CD4-positive, alpha-beta T cell (primary cell): Measurements from ENCODE around the gene DBN1. TPM values are rescaled to one million over a fixed set of nuclear protein-coding genes. Genes with fewer than 3 reads are reported as not detected.

Experiments
- ATAC-seq: fragments of 200-7000 bp; cut with Tn5 transposase; one replicate; pipeline ENCODE4 v1.10.0; 2022; ENCODE audit warnings: mild to moderate bottlenecking; ENCODE audit not compliant: poor library complexity
- CTCF ChIA-PET: fragments of 350-600 bp; sonication (Branson Sonifier 250); formaldehyde crosslinking; loops from one replicate; lab custom pipeline; 2021; ENCODE audit warnings: antibody characterized with exemption, inconsistent platforms; lab: Charles Lee
- POLR2A ChIA-PET: fragments of 350-600 bp; sonication (Branson Sonifier 250); formaldehyde crosslinking; loops from one replicate; lab custom pipeline; 2021; ENCODE audit warnings: antibody characterized with exemption, inconsistent platforms; lab: Charles Lee
- DNase-seq, 14 experiments: peaks; one replicate each; pipeline ENCODE4 v3.0.0-alpha.2; 2013 to 2020; ENCODE audit warnings: mixed read lengths in 2 of 14
- H3K27ac ChIP-seq, 2 donors: one replicate each; pipeline versions ENCODE4 v1.5.1 to v1.7.0; 2013; ENCODE audit warnings: low read length in 2 of 2, low read depth in 1 of 2, mild to moderate bottlenecking in 1 of 2
- H3K27me3 ChIP-seq, 2 experiments: 1 replicate in 1 of 2; 2 replicates in 1 of 2; pipeline versions ENCODE4 v1.6.1 to v1.7.0; 2013; ENCODE audit warnings: low read length in 2 of 2, control low read depth in 1 of 2, mild to moderate bottlenecking in 1 of 2, moderate library complexity in 1 of 2; ENCODE audit not compliant: insufficient read depth in 2 of 2, control insufficient read depth in 1 of 2
- H3K36me3 ChIP-seq: one replicate; pipeline ENCODE4 v1.6.1; 2013; ENCODE audit warnings: low read length, control low read depth; ENCODE audit not compliant: insufficient read depth
- H3K4me1 ChIP-seq: one replicate; pipeline ENCODE4 v1.6.1; 2013; ENCODE audit warnings: low read length, control low read depth; ENCODE audit not compliant: insufficient read depth
- H3K4me3 ChIP-seq: one replicate; pipeline ENCODE4 v1.5.1; 2013; ENCODE audit warnings: mild to moderate bottlenecking, low read length, moderate library complexity
- H3K9me3 ChIP-seq, 2 experiments: 1 replicate in 1 of 2; 2 replicates in 1 of 2; pipeline versions ENCODE4 v1.6.1 to v1.7.0; 2013; ENCODE audit warnings: low read length in 2 of 2, mild to moderate bottlenecking in 2 of 2, control low read depth in 1 of 2, moderate library complexity in 1 of 2; ENCODE audit not compliant: control insufficient read depth in 1 of 2, insufficient read depth in 1 of 2
- H3K27ac Mint-ChIP-seq: one replicate; pipeline ENCODE4 v1.8.0; 2020; ENCODE audit warnings: mixed read lengths
- H3K27me3 Mint-ChIP-seq: one replicate; pipeline ENCODE4 v1.8.0; 2021; ENCODE audit warnings: mixed read lengths
- H3K36me3 Mint-ChIP-seq: one replicate; pipeline ENCODE4 v1.8.0; 2021; ENCODE audit warnings: low read depth, mixed read lengths
- H3K4me1 Mint-ChIP-seq: one replicate; pipeline ENCODE4 v1.8.0; 2021; ENCODE audit warnings: low read depth, mixed read lengths
- H3K4me3 Mint-ChIP-seq: one replicate; pipeline ENCODE4 v1.8.0; 2020; ENCODE audit warnings: mild to moderate bottlenecking, mixed read lengths
- H3K9me3 Mint-ChIP-seq: one replicate; pipeline ENCODE4 v1.8.0; 2020; ENCODE audit warnings: mixed read lengths
- intact Hi-C, 2 experiments: fragments of 100-400 bp; cut with DNase I in 1 of 2; cut with micrococcal nuclease in 1 of 2; formaldehyde crosslinking; loops; one replicate each; pipeline versions ENCODE4 v1.15.1 to v1.9.0; 2023 to 2025; cut with DNase I, micrococcal nuclease
- total RNA-seq, 174 experiments: library from RNA in 2 of 174; stranded (reverse) in 2 of 174; gene quantifications; one replicate each; pipeline ENCODE4 v1.2.3 and lab custom pipeline; 2021 to 2026
- TF ChIP-seq, protein P1 (sequence below): fragments of 200-600 bp; IDR thresholded peaks from one replicate; pipeline ENCODE4 v1.8.0; 2022; ENCODE audit warnings: antibody characterized with exemption, mild to moderate bottlenecking

The DBN1 gene
- total RNA-seq, 2 experiments from 2014 or later: 1.8 to 2.5 TPM

DNA sequence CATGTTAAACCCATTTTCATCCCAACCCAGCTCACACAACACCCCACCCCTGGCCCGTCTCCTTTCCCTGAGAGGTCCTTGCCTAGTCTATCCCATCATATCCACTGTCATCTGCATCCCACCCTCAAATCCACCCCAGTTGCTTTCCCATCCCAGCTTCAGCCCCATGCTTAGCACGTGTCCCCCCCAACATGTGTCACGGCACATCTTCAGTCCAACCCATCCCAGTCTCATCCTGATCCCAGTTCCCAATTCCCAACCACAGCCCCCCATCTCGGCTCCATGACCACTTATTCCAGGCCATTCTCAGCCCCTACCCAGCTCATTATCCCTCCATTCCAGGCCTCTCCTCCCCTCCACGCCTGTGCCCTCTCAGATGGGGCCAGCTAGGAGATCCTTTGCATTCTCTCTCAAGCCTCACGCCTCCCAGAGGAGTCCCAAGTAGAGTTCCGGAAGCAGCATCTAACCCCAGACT, 605 bp upstream of the DBN1 start:
- Histone ChIP-seq H3K4me3 (no peak overlapping the region), H3K4me1 (peaks cover 41% of the 10 kb centered on the region), H3K27me3 (peaks cover 0 to 5% of the 10 kb centered on the region in 2 experiments), H3K9me3 (no peaks in the 10 kb centered on the region), H3K36me3 (no peaks in the 10 kb centered on the region), H3K27ac (no peak overlapping the region)
- CTCF ChIA-PET: no interaction called here
- intact Hi-C loops: loop anchor here in 1 of 2 experiments (2.0 kb wide), 1 partner anchor 23 kb away; the partner anchor contains the start of gene PDLIM7
- no peaks in the 10 kb centered on the region for H3K36me3 Mint-ChIP-seq
- H3K4me1 Mint-ChIP-seq: peaks cover 27% of the 10 kb centered on the region
- DNase-seq (no peak), ATAC-seq (no peak)
- TF ChIP-seq, protein P1, sequence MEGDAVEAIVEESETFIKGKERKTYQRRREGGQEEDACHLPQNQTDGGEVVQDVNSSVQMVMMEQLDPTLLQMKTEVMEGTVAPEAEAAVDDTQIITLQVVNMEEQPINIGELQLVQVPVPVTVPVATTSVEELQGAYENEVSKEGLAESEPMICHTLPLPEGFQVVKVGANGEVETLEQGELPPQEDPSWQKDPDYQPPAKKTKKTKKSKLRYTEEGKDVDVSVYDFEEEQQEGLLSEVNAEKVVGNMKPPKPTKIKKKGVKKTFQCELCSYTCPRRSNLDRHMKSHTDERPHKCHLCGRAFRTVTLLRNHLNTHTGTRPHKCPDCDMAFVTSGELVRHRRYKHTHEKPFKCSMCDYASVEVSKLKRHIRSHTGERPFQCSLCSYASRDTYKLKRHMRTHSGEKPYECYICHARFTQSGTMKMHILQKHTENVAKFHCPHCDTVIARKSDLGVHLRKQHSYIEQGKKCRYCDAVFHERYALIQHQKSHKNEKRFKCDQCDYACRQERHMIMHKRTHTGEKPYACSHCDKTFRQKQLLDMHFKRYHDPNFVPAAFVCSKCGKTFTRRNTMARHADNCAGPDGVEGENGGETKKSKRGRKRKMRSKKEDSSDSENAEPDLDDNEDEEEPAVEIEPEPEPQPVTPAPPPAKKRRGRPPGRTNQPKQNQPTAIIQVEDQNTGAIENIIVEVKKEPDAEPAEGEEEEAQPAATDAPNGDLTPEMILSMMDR: no peak
- H3K9me3 Mint-ChIP-seq: no peaks in the 10 kb centered on the region
- H3K4me3 Mint-ChIP-seq: peak overlapping the region; percentile 90
- H3K27ac Mint-ChIP-seq: peak overlapping the region; percentile 64
- POLR2A ChIA-PET: no interaction called here
- peaks cover 6% of the 10 kb centered on the region for H3K27me3 Mint-ChIP-seq

DNA sequence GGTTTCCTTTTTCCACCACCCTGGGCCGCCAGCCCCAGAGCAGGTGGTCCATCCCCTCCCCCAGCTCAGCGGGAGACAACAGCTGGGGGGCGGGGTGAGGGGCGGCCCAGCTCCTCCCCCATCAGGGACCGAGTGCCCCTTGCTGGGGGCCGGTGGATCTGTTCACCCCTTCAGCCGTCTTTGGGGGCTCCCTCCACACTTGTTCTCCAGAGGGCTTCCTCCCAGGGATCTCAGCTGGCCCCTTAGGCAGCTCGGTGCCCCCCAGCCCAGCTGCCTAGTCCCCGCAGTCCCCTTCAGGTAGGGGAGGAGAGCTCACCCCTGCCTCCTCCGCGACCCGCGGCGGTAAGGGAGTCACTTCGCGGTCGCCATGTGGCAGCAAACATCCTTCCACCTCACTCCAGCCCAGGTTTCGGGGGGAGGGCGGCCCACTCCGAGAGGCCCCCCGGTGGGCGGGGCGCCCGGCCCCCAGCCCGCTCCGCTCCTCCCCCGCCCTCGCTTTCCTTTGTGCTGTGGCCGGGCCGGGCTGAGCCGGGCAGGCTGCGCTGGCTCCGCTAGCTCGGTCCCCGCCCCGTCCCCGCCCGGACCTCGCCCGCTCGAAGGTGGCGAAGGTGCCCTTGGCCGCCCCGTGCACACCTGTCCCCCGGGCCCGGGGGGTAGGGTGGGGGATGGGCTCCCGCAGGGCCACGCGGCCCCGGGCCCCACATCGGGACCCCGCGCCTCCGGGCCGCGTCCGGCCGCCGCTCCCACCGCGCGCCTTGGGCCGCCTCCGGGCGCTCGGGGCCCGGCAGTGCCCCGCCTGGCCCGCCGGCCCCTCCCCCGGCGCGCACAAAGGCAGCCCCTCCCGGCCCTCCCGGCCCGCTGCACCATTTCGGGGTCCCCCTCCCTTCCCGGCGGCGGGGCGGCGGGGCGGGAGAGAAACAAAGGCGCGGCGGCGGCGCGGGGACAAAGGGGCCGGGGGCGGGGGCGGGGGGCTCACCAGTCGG, 683 bp downstream of the DBN1 start:
- Histone ChIP-seq H3K9me3 (no peaks in the 10 kb centered on the region), H3K27ac (no peak overlapping the region), H3K27me3 (peaks cover 0 to 5% of the 10 kb centered on the region in 2 experiments), H3K36me3 (no peaks in the 10 kb centered on the region), H3K4me3 (peak overlapping the region; percentile 45), H3K4me1 (peaks cover 31% of the 10 kb centered on the region)
- H3K27ac Mint-ChIP-seq: no peak overlapping the region
- intact Hi-C loops: no loop called here
- H3K36me3 Mint-ChIP-seq: no peaks in the 10 kb centered on the region
- H3K4me1 Mint-ChIP-seq: peaks cover 22% of the 10 kb centered on the region
- H3K27me3 Mint-ChIP-seq: peaks cover 6% of the 10 kb centered on the region
- ATAC-seq (peak; percentile 50), DNase-seq (peak in 9 of 14 experiments; percentile 19 to 66 (median 47))
- TF ChIP-seq, protein P1: no peak
- H3K9me3 Mint-ChIP-seq: no peaks in the 10 kb centered on the region
- peak overlapping the region; percentile 78 for H3K4me3 Mint-ChIP-seq
- ChIA-PET CTCF (interaction anchor here (0.9 to 1.4 kb wide), 5 partner anchors 16 to 68 kb away, joined by 3 to 5 read pairs (median 4); no protein-coding TSS in a partner anchor), POLR2A (interaction anchor here (0.9 to 1.7 kb wide), 6 partner anchors 17 to 82 kb away, joined by 3 to 6 read pairs (median 4); partner anchors contain the start of genes GRK6 and PDLIM7)

DNA sequence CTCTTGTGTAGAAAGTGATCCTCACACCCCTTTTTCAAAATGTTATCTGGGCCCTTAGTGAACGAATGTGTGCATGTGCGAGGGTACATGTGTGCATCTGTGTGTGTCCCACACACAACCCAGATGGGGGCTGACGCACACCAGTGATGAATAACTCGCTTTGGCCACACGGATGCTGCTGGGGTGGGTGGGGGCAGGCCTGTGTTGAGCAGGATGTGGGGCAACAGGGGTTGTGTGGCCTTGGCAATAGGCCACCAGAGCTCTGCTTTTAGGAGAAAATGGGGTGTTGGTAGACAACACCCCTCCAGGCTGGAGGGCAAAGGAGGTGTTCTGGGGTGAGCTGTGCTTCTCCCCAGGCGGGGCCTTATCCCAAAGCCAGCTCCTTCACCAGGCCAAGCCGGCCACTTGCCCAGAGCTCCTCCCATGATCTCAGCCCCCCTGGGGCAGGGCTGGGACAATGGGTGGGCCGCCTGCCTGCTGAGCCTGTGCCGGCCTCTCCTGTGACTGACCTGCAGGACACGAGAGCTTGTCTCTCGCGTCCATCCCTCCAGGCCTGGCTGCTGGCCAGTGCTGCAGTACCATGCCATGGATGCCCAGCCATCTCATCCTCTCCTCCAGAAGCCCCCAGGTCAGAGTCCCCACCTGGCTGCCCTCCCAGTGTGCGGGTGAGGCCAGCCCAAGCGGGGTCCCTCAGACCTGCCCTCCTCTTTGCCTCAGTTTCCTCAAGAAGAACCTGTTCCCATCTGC, 1.7 kb downstream of the DBN1 start:
- intact Hi-C loops: no loop called here
- TF ChIP-seq, protein P1: no peak
- Mint-ChIP-seq H3K27me3 (peaks cover 6% of the 10 kb centered on the region), H3K4me1 (peaks cover 22% of the 10 kb centered on the region), H3K9me3 (no peaks in the 10 kb centered on the region), H3K36me3 (no peaks in the 10 kb centered on the region), H3K4me3 (peak overlapping the region; percentile 67), H3K27ac (no peak overlapping the region)
- Histone ChIP-seq H3K4me3 (no peak overlapping the region), H3K9me3 (no peaks in the 10 kb centered on the region), H3K36me3 (no peaks in the 10 kb centered on the region), H3K4me1 (peaks cover 31% of the 10 kb centered on the region), H3K27ac (no peak overlapping the region), H3K27me3 (peaks cover 0 to 5% of the 10 kb centered on the region in 2 experiments)
- CTCF ChIA-PET: interaction anchor here (0.9 to 1.4 kb wide), 4 partner anchors 15 to 67 kb away, joined by 3 to 4 read pairs (median 4); no protein-coding TSS in a partner anchor
- POLR2A ChIA-PET: interaction anchor here (0.9 to 1.7 kb wide), 5 partner anchors 17 to 69 kb away, joined by 3 to 6 read pairs (median 5); partner anchors contain the start of genes GRK6 and PDLIM7
- DNase-seq: peak in 2 of 14 experiments; percentile 39 to 66
- ATAC-seq: no peak
